HG02938 (cell line): ENCODE measurements around the gene CDK17.
"Not testable (repeated sequence)": the region's sequence is repeated elsewhere in the genome, so short reads cannot be mapped to it uniquely, and the experiment has no call there.

ENCODE experiments used
- ATAC-seq: cut with Tn5 transposase; IDR thresholded peaks from one replicate; pipeline ENCODE4 v1.9.1; 2021; ENCODE audit warnings: mild to moderate bottlenecking, moderate library complexity; ENCODE audit not compliant: unreplicated experiment

CDK17 gene

GRCh38 chr12:96399919-96400630 lies at the start of gene CDK17:
CDK17 (minus strand) TSS chr12:96400439; CDS start chr12:96334836, 65,603 bp downstream.
- ATAC-seq, result peak; percentile 40

- ATAC-seq, result no peak
Observed at GRCh38 chr12:96448300-96448699, 48.1 kb upstream of the CDK17 start.

- ATAC-seq, result no peak
Observed at GRCh38 chr12:96447256-96447655, 47.0 kb upstream of the CDK17 start.

GRCh38 chr12:96445691-96446583 lies 45.7 kb upstream of the CDK17 start:
- ATAC-seq, result peak; percentile 99

- ATAC-seq, result no peak
Observed at GRCh38 chr12:96444399-96444798, 44.2 kb upstream of the CDK17 start.

- no peak for ATAC-seq
Observed at GRCh38 chr12:96442906-96443305, 42.7 kb upstream of the CDK17 start.

GRCh38 chr12:96441816-96442215 lies 41.6 kb upstream of the CDK17 start:
- ATAC-seq, result no peak

GRCh38 chr12:96438330-96438729 lies 38.1 kb upstream of the CDK17 start:
- ATAC-seq, result no peak

- no peak for ATAC-seq
Observed at GRCh38 chr12:96437171-96437445, 36.9 kb upstream of the CDK17 start.

- no peak for ATAC-seq
Observed at GRCh38 chr12:96436366-96437170, 36.3 kb upstream of the CDK17 start.

GRCh38 chr12:96434107-96434506 lies 33.9 kb upstream of the CDK17 start:
- ATAC-seq, result peak; percentile 74

- ATAC-seq, result not testable (repeated sequence)
Observed at GRCh38 chr12:96432496-96433321, 32.5 kb upstream of the CDK17 start.

- ATAC-seq, result no peak
Observed at GRCh38 chr12:96431067-96431466, 30.8 kb upstream of the CDK17 start.

- no peak for ATAC-seq
Observed at GRCh38 chr12:96427269-96427729, 27.1 kb upstream of the CDK17 start.

- no peak for ATAC-seq
Observed at GRCh38 chr12:96425951-96426350, 25.7 kb upstream of the CDK17 start.

GRCh38 chr12:96425321-96425720 lies 25.1 kb upstream of the CDK17 start:
- peak; percentile 58 for ATAC-seq

- ATAC-seq, result no peak
Observed at GRCh38 chr12:96424601-96425000, 24.4 kb upstream of the CDK17 start.

- ATAC-seq, result no peak
Observed at GRCh38 chr12:96422192-96422591, 22.0 kb upstream of the CDK17 start.

GRCh38 chr12:96421014-96421413 lies 20.8 kb upstream of the CDK17 start:
- ATAC-seq, result no peak

- ATAC-seq, result no peak
Observed at GRCh38 chr12:96420277-96420835, 20.1 kb upstream of the CDK17 start.
